NCI-H524 treated with DMSO at 0.1 percent for 48 hours (cell line): ENCODE measurements around the gene SMIM14.
"Not testable (repeated sequence)": the region's sequence is repeated elsewhere in the genome, so short reads cannot be mapped to it uniquely, and the experiment has no call there.

Experiments
- DNase-seq: peaks from one replicate; lab custom pipeline; 2025; lab: John Stamatoyannopoulos, UW

The SMIM14 gene

GRCh38 chr4:39529534-39529933 lies 109.1 kb downstream of the SMIM14 start:
- DNase-seq = no peak

GRCh38 chr4:39528061-39528465 lies 110.6 kb downstream of the SMIM14 start:
- DNase-seq = no peak

- peak; percentile 76 for DNase-seq
Observed at GRCh38 chr4:39527296-39528060, 111.2 kb downstream of the SMIM14 start, which contains the start of gene UGDH. Gene UGDH (minus strand): TSS chr4:39527439. CDS start chr4:39521512, 5,927 bp downstream.

GRCh38 chr4:39526765-39527295 lies 111.8 kb downstream of the SMIM14 start:
- DNase-seq = no peak

GRCh38 chr4:39525822-39526690 lies 112.6 kb downstream of the SMIM14 start:
- DNase-seq = no peak

GRCh38 chr4:39524161-39524957 lies 114.3 kb downstream of the SMIM14 start:
- no peak for DNase-seq

- no peak for DNase-seq
Observed at GRCh38 chr4:39522068-39522467, 116.6 kb downstream of the SMIM14 start.

- no peak for DNase-seq
Observed at GRCh38 chr4:39521253-39521919, 117.3 kb downstream of the SMIM14 start.

GRCh38 chr4:39518484-39518883 lies 120.2 kb downstream of the SMIM14 start:
- DNase-seq = no peak

- DNase-seq = no peak
Observed at GRCh38 chr4:39516407-39516966, 122.2 kb downstream of the SMIM14 start.

GRCh38 chr4:39515669-39516401 lies 122.8 kb downstream of the SMIM14 start:
- DNase-seq = not testable (repeated sequence)

GRCh38 chr4:39514888-39515401 lies 123.7 kb downstream of the SMIM14 start:
- DNase-seq = no peak

GRCh38 chr4:39514266-39514665 lies 124.4 kb downstream of the SMIM14 start:
- DNase-seq = not testable (repeated sequence)

- no peak for DNase-seq
Observed at GRCh38 chr4:39510348-39510929, 128.2 kb downstream of the SMIM14 start.

GRCh38 chr4:39505581-39505980 lies 133.1 kb downstream of the SMIM14 start:
- DNase-seq = no peak

GRCh38 chr4:39504538-39504937 lies 134.1 kb downstream of the SMIM14 start:
- no peak for DNase-seq

- DNase-seq = not testable (repeated sequence)
Observed at GRCh38 chr4:39502664-39503035, 136.0 kb downstream of the SMIM14 start.

- no peak for DNase-seq
Observed at GRCh38 chr4:39502019-39502663, 136.5 kb downstream of the SMIM14 start.

GRCh38 chr4:39498727-39499020 lies 140.0 kb downstream of the SMIM14 start:
- no peak for DNase-seq
